HL-60 (cell line): Measurements from ENCODE around the gene DKK1.

Source experiments
- DNase-seq, 2 experiments: peaks; one replicate each; pipeline ENCODE4 v3.0.0-alpha.2; 2010 to 2020; ENCODE audit warnings: low read depth in 1 of 2, low spot score in 1 of 2
- H3K27ac ChIP-seq: fragments of 250-450 bp; sonication (Bioruptor Pico); replicated peaks from 2 replicates; pipeline ENCODE4 v1.5.1; 2020; ENCODE audit warnings: mild to moderate bottlenecking, moderate library complexity
- H3K27me3 ChIP-seq: fragments of 250-450 bp; sonication (Bioruptor Pico); 2 replicates; pipeline ENCODE4 v1.5.1; 2021; ENCODE audit warnings: mild to moderate bottlenecking, moderate library complexity; ENCODE audit not compliant: insufficient read depth, poor library complexity, severe bottlenecking
- H3K4me3 ChIP-seq: replicated peaks from 2 replicates; pipeline ENCODE4 v1.5.1; 2011; ENCODE audit warnings: mild to moderate bottlenecking, control low read depth, low read length; ENCODE audit not compliant: insufficient read depth
- GABPA ChIP-seq: IDR thresholded peaks from 2 replicates; pipeline ENCODE4 v1.6.1; 2012; ENCODE audit warnings: low read depth
- POLR2AphosphoS5 ChIP-seq: IDR thresholded peaks from 2 replicates; pipeline ENCODE4 v1.6.1; 2012; ENCODE audit warnings: low read depth
- REST ChIP-seq: IDR thresholded peaks from 2 replicates; pipeline ENCODE4 v1.6.1; 2012; ENCODE audit warnings: low read depth; ENCODE audit not compliant: insufficient replicate concordance
- SPI1 ChIP-seq: IDR thresholded peaks from 2 replicates; pipeline ENCODE4 v1.6.1; 2012; ENCODE audit warnings: low read depth, mild to moderate bottlenecking, borderline replicate concordance
- TF ChIP-seq, protein P1 (sequence below): IDR thresholded peaks from one replicate; pipeline ENCODE4 v1.5.1; 2011; ENCODE audit warnings: low read length, control low read depth, inconsistent platforms; ENCODE audit not compliant: insufficient read depth

Gene DKK1

GRCh38 chr10:52318822-52319464, 4.9 kb downstream of the DKK1 start:
- no peak overlapping the region for H3K27ac ChIP-seq

DNA sequence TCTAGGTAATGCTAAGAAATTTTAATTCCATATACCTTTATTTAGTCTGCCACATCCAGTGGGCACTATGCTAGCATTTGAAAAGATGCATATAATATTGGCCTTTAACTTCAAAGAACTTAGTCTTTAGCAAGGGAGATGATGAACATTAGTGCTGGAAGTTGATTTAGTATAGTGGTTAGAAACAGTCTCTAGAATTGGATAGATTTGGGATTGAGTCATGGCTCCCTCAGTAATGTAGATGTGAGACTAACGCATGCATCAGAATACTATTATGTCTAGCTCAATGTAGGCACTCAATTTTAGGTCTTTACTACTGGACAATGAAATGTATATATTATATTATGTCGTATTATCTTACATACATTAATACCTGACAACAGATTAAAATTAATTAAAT, 5.8 kb downstream of the DKK1 start:
- H3K27me3 ChIP-seq, result peaks cover 4% of the 10 kb centered on the region
- H3K27ac ChIP-seq, result no peak overlapping the region
- TF ChIP-seq, protein P1, sequence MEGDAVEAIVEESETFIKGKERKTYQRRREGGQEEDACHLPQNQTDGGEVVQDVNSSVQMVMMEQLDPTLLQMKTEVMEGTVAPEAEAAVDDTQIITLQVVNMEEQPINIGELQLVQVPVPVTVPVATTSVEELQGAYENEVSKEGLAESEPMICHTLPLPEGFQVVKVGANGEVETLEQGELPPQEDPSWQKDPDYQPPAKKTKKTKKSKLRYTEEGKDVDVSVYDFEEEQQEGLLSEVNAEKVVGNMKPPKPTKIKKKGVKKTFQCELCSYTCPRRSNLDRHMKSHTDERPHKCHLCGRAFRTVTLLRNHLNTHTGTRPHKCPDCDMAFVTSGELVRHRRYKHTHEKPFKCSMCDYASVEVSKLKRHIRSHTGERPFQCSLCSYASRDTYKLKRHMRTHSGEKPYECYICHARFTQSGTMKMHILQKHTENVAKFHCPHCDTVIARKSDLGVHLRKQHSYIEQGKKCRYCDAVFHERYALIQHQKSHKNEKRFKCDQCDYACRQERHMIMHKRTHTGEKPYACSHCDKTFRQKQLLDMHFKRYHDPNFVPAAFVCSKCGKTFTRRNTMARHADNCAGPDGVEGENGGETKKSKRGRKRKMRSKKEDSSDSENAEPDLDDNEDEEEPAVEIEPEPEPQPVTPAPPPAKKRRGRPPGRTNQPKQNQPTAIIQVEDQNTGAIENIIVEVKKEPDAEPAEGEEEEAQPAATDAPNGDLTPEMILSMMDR, result no peak
- TF ChIP-seq GABPA (no peak), POLR2AphosphoS5 (no peak), SPI1 (no peak)
- DNase-seq, result no peak
- H3K4me3 ChIP-seq, result no peak overlapping the region

More at GRCh38 chr10:52318822-52319464, 4.9 kb downstream of the DKK1 start:
- Histone ChIP-seq H3K27me3 (peaks cover 12% of the 10 kb centered on the region), H3K4me3 (no peak overlapping the region)
- DNase-seq, result no peak
- TF ChIP-seq, protein P1, result no peak
- no peak for TF ChIP-seq REST

GRCh38 chr10:52322323-52322722, 8.2 kb downstream of the DKK1 start:
- TF ChIP-seq GABPA (no peak), REST (no peak), SPI1 (no peak), POLR2AphosphoS5 (no peak)
- TF ChIP-seq, protein P1, result no peak
- no peak overlapping the region for H3K27ac ChIP-seq

GRCh38 chr10:52322936-52323335, 8.9 kb downstream of the DKK1 start:
- H3K27me3 ChIP-seq, result no peaks in the 10 kb centered on the region
- no peak for DNase-seq
- no peak for TF ChIP-seq GABPA
- H3K4me3 ChIP-seq, result no peak overlapping the region
- no peak overlapping the region for H3K27ac ChIP-seq

More at GRCh38 chr10:52322323-52322722, 8.2 kb downstream of the DKK1 start:
- H3K4me3 ChIP-seq, result no peak overlapping the region
- no peaks in the 10 kb centered on the region for H3K27me3 ChIP-seq
- no peak for DNase-seq
